PC-9 (cell line): Measurements from ENCODE around the gene POLR1G.

Experiments used
- EZH2 ChIP-seq: fragments of 200-600 bp; sonication (generic); IDR thresholded peaks from 2 replicates; pipeline ENCODE4 v1.8.0; 2017; ENCODE audit warnings: antibody characterized with exemption, low read depth
- TF ChIP-seq, protein P1 (sequence below): fragments of 200-600 bp; sonication (generic); conservative IDR thresholded peaks from 2 replicates; pipeline ENCODE4 v1.6.1; 2017; ENCODE audit warnings: mixed run types, antibody characterized with exemption, mild to moderate bottlenecking, moderate library complexity

DNA sequence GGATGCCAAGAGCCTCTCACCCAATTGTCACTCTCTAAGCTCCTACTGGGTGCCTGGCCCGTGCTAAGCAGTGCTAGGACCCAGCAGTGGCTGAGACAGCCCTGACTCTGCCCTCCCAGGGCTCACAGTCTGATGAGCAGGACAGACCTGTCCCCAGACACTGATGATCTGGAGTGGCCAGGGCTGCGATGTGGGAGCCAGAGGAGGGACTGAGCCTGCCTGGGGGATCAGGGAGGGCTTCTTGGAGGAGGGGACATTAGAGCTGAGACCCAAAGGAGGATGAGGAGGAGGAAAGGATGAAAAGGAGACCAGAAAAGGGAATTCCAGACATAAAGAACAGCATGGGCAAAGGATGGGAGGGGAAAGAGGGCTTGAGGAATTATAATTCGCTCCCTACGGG lies 10.7 kb downstream of the POLR1G start:
- TF ChIP-seq, protein P1, sequence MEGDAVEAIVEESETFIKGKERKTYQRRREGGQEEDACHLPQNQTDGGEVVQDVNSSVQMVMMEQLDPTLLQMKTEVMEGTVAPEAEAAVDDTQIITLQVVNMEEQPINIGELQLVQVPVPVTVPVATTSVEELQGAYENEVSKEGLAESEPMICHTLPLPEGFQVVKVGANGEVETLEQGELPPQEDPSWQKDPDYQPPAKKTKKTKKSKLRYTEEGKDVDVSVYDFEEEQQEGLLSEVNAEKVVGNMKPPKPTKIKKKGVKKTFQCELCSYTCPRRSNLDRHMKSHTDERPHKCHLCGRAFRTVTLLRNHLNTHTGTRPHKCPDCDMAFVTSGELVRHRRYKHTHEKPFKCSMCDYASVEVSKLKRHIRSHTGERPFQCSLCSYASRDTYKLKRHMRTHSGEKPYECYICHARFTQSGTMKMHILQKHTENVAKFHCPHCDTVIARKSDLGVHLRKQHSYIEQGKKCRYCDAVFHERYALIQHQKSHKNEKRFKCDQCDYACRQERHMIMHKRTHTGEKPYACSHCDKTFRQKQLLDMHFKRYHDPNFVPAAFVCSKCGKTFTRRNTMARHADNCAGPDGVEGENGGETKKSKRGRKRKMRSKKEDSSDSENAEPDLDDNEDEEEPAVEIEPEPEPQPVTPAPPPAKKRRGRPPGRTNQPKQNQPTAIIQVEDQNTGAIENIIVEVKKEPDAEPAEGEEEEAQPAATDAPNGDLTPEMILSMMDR, result no peak
- TF ChIP-seq EZH2, result no peak
